ENCODE measurements around the gene ATP6V1G3.
"Not testable (repeated sequence)": the region's sequence is repeated elsewhere in the genome, so short reads cannot be mapped to it uniquely, and the experiment has no call there.

The ATP6V1G3 gene

DNA sequence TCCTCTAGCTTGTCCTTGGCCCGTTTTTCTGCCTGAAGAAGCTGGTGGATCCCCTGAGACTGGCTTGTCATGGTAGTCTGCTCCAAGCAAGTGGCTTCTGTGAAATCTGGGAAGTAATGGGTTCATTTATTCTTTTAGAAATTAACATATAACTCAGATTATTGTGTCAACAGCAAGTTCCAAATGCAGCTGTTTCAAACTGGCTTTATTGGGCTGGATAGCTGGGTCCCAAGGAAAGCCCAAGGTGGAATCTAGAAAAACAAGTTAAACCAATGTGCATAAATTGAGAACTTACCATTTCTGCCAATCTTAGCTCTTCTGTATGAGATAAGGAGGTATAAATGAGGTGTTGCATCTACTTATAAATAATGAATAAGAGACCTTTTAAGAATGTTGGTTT is at the start of gene ATP6V1G3:
TSS of gene ATP6V1G3 (minus strand) at position 101 of the 400 bp plus-strand sequence. CDS start at position 71, 30 bp downstream.
- DNase-seq (ENCODE audit: insufficient read length, low spot score): no peak
- FAIRE-seq: no peak

- DNase-seq (ENCODE audit: insufficient read length, low spot score) (no peak), FAIRE-seq (no peak)
These were observed 48.4 kb upstream of the ATP6V1G3 start for GRCh38 chr1:198588845-198589244.

DNA sequence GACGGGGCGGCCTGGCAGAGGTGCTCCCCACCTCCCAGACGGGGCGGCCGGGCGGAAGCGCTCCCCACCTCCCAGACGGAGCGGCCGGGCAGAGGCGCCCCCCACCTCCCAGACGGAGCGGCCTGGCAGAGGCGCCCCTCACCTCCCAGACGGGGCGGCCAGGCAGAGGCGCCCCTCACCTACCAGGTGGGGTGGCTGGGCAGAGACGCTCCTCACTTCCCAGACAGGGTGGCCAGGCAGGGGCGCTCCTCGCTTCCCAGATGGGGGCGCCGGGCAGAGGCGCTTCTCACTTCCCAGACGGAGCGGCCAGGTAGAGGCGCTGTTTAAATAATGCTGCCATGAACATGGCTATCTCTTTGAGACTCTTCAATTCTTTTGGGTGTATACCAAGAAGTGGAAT is 43.7 kb upstream of the ATP6V1G3 start:
- DNase-seq (ENCODE audit: insufficient read length, low spot score) (no peak), FAIRE-seq (no peak)

GRCh38 chr1:198583209-198583802 is 42.8 kb upstream of the ATP6V1G3 start:
- FAIRE-seq; DNase-seq (ENCODE audit: insufficient read length, low spot score): not testable (repeated sequence)

DNA sequence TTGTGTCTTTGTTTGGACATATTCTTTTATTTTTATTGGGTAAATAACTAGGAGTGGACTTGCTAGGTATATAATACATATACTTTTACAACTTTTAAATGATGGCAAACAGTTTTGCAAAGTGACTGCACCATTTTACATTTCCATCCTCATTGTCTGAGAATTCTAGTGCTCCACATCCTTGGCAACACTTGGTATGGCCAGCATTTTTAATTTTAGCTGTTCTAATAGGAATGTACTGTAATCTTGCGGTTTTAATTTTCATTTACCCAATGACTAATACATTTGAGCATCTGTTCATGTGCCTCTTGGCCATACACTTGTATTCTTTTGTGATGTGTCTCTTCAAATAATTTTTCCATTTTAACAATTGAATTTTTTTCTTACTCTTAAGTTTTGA is 37.0 kb upstream of the ATP6V1G3 start:
- DNase-seq (ENCODE audit: insufficient read length, low spot score): no peak
- FAIRE-seq: no peak

GRCh38 chr1:198575798-198576641 is 35.5 kb upstream of the ATP6V1G3 start:
- no peak for DNase-seq (ENCODE audit: insufficient read length, low spot score)
- FAIRE-seq: peak; percentile 72

GRCh38 chr1:198575292-198575691 is 34.8 kb upstream of the ATP6V1G3 start:
- FAIRE-seq: peak; percentile 26

DNA sequence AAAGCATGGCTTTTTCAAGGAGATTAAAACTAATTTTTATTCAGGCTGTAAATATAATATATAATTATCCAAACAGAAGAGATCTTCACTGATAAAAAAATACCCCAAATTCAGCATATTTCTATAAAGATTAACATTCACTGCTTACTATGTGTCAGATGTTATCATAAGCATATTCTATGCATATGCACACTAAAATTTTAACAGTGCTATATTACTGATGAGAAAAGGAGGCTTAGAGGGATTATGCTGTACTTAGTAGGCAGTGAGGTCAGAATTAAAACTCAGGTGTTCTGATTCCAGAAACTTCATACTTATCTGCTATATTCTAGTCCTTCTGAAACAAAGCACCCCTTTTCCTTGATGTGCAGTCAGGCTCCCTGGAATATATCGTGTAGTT is 33.8 kb upstream of the ATP6V1G3 start:
- DNase-seq (ENCODE audit: insufficient read length, low spot score) (no peak), FAIRE-seq (no peak)

More at GRCh38 chr1:198575292-198575691, 34.8 kb upstream of the ATP6V1G3 start:
- no peak for DNase-seq (ENCODE audit: insufficient read length, low spot score)

- DNase-seq (ENCODE audit: insufficient read length, low spot score) (no peak), FAIRE-seq (no peak)
These were observed 24.2 kb upstream of the ATP6V1G3 start for GRCh38 chr1:198564716-198565115.

- FAIRE-seq: no peak
- DNase-seq (ENCODE audit: insufficient read length, low spot score): no peak
These were observed 23.7 kb upstream of the ATP6V1G3 start for GRCh38 chr1:198564157-198564556.

- FAIRE-seq: no peak
- no peak for DNase-seq (ENCODE audit: insufficient read length, low spot score)
These were observed 23.1 kb upstream of the ATP6V1G3 start for GRCh38 chr1:198563583-198563982.

DNA sequence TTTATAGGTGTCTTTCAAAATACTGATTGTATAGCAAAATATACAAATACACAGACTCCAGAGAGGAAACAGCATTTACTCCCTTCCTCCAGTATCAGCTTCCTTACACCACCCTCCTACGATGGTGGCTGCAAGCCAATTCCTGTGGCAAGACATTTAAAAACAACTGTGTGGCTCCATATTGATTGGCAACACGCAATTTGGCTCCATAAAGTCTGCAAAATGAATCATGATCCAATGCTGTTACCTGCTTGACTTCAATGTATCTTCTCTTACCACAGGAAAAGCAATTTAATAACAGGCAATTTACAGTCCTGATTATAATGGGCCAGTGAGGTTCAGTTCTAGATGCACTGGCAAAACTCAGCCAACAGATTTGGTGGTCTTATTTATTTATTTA is 19.7 kb upstream of the ATP6V1G3 start:
- FAIRE-seq: peak; percentile 55

GRCh38 chr1:198559362-198559761 is 18.9 kb upstream of the ATP6V1G3 start:
- no peak for FAIRE-seq
- no peak for DNase-seq (ENCODE audit: insufficient read length, low spot score)

More for the DNA sequence above, 19.7 kb upstream of the ATP6V1G3 start:
- DNase-seq (ENCODE audit: insufficient read length, low spot score): no peak

DNA sequence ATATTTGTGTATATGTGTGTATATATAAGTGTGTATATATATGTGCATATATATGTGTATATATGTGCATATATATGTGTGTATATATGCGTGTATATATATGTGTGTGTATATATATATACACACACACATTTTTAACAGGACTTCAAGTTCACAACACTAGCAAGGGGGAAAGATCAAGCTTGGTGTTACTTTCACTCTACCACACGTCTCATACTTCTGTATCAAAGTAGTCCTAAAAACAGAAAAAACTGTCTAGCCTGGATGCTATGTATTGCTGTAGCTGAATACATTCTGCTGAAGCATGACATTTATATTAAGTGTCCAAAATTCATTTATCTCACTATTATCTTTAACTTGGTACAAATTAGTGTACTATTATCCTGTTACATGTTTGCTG is 17.9 kb upstream of the ATP6V1G3 start:
- FAIRE-seq: no peak

DNA sequence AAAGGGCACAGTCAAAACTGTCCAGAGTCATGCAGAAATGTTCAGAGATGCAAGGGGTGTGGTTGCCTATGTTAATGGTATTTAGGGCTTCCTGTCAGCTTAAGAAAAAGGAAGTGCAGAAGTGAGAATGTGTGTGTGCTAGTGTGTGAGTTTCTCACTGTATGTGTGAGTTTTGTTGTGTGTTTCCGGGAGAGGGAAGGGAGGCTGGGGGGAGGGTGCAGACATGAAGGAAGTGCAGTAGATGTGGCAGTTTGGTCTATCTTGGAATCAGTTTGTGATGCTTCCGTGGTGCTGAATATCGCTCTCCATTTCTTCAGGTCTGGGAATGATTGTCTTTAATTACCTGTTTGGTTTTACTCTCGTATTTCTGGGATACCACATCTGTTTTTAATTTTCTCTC is 16.5 kb upstream of the ATP6V1G3 start:
- peak; percentile 12 for DNase-seq (ENCODE audit: insufficient read length, low spot score)
- peak; percentile 99 for FAIRE-seq

More for the DNA sequence above, 17.9 kb upstream of the ATP6V1G3 start:
- DNase-seq (ENCODE audit: insufficient read length, low spot score): no peak

DNA sequence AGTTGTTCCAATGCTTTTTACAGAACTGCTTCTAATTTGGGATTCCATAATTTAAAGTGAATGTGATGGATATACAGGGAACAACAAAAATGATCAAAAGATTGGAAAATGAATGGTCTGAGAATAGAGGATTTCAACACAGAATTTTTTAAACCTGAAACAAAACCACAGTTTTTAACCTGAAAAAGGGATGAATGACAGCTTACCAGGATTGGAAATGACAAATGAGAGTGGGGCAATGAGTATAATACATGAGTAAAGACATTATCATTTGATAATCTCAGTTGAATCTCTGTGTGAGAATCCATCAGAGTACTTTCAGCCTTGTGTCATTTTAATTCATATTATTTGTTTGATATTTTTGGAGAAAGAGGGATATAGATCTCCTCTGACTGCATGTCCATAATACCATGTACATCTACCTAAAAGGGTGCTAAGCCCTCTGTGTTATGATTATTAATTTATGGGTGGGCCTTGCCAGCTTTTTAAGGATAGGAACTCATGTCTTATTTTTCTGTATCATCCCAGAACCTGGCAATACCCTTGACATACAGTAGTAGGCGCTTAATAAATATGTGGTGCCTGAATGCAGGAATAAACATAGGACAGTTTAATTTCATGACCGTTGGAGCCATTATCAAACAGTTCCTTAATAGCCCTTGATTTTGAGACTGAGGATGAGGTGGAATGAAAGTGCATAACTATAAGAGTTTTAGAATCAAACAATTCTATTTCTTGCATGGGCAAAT is 12.4 kb upstream of the ATP6V1G3 start:
- DNase-seq (ENCODE audit: insufficient read length, low spot score) (no peak), FAIRE-seq (no peak)

DNA sequence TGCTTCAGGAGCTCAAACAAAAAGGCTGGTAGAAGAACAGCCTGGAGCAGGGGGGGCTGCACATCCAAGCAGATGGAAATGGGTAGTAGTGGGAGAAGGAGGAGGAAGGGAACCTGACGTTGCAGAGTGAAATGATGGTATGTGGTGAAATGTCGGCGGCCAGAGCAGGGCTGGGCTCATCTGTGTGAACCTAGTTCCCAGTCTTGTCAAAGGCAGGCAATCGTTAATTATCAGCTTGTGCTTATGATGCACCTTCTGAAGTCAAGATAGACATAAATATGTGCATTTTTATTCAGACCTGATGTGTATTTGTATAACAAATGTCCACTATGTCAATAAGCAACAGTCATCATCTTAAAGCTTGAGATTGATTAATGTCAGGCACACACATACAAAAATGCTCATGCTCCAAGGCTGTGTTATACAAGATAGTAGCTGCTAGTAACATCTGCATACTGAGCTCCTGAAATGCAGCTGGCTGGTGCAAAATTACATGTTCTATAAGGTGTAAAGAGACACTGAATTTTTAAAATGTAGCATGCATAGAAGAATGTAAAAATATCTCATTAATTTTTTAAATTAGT is 10.6 kb upstream of the ATP6V1G3 start:
- DNase-seq (ENCODE audit: insufficient read length, low spot score): no peak
- FAIRE-seq: no peak

- no peak for DNase-seq (ENCODE audit: insufficient read length, low spot score)
- FAIRE-seq: peak; percentile 83
These were observed 9.4 kb upstream of the ATP6V1G3 start for GRCh38 chr1:198549866-198550265.

DNA sequence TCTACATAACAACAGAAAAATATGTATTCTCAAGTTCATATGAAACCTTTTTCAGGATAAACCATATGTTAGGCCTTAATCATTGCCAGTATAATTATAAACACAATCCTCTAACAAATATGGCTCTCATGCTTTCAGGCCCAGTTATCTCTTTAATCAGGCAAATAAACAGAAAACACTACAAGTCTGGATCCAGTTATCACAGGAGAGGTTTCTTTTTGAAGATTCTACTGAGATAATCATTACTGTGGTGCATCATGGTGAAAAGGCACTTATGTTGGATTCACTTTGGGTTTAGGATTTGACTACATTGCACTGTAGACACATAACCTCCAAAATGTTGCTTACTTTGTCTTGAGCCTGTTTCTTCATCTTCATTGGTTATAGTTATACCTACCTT is 8.4 kb upstream of the ATP6V1G3 start:
- DNase-seq (ENCODE audit: insufficient read length, low spot score) (no peak), FAIRE-seq (peak; percentile 62)

GRCh38 chr1:198545156-198545555 is 4.7 kb upstream of the ATP6V1G3 start:
- no peak for FAIRE-seq

GRCh38 chr1:198544265-198544664 is 3.8 kb upstream of the ATP6V1G3 start:
- FAIRE-seq: peak; percentile 4
- no peak for DNase-seq (ENCODE audit: insufficient read length, low spot score)

More at GRCh38 chr1:198545156-198545555, 4.7 kb upstream of the ATP6V1G3 start:
- DNase-seq (ENCODE audit: insufficient read length, low spot score): no peak
